NCI-H1417 (cell line): ENCODE results near the gene SAMD15.
"Not testable (repeated sequence)": the region's sequence is repeated elsewhere in the genome, so short reads cannot be mapped to it uniquely, and the experiment has no call there.

ENCODE experiments used
- DNase-seq, 3 experiments: peaks; one replicate each; lab custom pipeline; 2025; lab: John Stamatoyannopoulos, UW

The SAMD15 gene

GRCh38 chr14:77375973-77376770 is 1.0 kb upstream of the SAMD15 start:
- peak; percentile 38 to 70 (median 64) for DNase-seq

DNA sequence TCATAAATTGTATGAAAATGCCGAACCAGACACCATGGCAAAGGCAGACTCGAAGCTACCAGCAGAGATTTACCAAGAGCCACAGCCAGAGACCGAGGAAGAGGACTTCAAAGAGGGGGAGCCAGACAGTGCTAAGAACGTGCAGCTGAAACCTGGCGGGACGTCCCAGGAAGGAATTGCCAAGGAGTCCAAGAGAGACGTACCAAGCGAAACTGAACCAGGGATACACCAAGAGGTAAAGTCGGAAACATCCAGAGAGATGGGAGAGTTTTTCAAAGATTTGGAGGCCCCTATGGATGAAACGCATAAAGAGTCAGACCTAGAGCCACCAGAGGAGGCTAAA is 294 bp downstream of the SAMD15 start:
- no peak for DNase-seq

DNA sequence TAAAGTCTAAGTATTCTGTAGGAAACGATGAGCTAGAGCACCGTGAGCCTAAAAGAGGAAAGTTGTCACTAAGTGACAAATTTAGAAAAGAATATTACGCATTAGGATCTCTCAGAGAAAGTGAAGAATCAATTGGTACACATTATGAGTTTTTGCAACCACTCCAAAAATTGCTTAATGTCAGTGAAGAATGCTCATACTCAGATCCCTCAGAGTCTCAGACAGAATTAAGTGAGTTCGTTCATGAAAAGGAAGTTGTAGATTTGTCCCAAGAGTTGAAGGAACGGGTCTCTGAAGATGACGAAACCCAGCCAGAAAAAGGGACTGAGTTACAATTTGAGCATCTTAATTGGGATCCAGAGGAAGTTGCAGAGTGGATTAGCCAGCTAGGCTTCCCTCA is 1.5 kb downstream of the SAMD15 start:
- DNase-seq: no peak

DNA sequence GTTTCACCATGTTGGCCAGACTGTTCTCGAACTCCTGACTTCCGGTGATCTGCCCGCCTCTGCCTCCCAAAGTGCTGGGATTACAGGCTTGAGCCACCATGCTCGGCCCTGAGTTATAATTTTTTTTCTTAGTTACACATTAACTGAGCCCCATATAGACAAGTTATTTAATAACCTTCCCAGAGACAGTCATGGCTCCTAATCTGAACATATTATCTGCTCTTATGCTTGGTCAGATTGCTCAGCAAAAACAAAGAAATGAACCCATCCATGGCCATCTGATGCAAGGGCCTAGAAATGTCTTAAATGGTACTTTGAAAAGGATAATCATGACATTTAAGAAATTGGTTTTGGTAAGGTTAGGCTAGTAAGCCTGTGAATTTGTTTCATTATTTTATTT is 13.0 kb downstream of the SAMD15 start:
- DNase-seq: no peak

DNA sequence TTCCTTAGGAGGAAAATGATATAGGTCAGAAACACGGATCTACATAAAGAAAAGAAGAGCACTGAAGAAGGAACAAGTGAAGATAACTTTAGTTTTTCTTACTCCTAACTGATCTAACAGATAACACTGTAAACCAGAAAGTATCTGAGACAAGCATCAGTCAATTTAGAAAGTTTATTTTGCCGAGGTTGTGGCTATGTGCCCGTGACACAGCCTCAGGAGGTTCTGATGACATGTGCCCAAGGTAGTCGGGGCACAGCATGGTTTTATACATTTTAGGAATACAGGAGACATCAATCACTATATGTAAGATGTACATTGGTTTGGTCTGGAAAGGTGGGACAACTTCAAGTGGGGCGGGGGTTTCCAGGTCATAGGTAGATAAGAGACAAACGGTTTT is 23.0 kb downstream of the SAMD15 start:
- no peak for DNase-seq

- no peak for DNase-seq
Measured at GRCh38 chr14:77403768-77404167, 26.6 kb downstream of the SAMD15 start.

GRCh38 chr14:77406086-77406485 is 28.9 kb downstream of the SAMD15 start:
- no peak for DNase-seq

GRCh38 chr14:77406718-77407117 is 29.5 kb downstream of the SAMD15 start:
- DNase-seq: no peak

DNA sequence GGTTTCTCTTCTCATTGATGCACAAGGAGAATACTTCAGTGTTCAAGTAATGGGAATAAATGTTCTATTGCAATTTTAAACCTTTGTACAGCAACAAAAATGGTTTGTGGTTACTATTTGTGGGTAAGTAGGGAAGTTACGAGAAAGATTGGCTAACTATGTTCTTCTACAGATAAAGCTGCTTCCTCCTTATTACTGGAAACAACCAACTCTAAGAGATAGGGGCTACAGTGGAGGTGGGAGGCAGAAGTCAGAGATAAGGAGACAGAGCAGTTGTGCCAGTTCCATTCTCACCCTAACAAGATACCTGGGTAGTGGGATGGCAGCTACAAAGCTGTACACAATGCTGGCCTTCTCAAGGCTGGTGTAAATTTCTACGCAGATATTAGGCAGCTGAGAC is 30.0 kb downstream of the SAMD15 start:
- no peak for DNase-seq

- no peak for DNase-seq
Measured at GRCh38 chr14:77409131-77409533, 32.0 kb downstream of the SAMD15 start.

DNA sequence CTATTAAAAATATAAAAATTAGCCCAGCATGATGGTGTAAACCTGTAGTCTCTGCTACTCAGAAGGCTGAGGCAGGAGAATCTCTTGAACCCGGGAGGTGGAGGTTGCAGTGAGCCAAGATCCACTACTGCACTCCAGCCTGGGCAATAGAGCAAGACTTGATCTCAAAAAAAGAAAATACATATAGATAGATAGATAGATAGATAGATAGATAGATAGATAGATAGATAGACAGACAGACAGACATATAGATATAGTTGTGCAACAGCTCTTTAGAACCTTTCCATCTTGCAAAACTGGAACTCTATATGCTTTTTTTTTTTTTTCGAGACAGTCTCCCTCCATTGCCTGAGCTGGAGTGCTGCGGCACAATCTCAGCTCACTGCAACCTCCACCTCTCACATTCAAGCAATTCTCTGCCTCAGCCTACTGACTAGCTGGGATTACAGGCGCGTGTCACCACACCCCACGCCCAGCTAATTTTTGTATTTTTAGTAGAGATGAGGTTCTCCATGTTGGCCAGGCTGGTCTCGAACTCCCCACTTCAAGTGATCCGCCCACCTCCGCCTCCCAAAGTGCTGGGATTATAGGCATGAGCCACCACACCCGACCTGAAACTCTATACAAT is 38.3 kb downstream of the SAMD15 start:
- DNase-seq: not testable (repeated sequence)

DNA sequence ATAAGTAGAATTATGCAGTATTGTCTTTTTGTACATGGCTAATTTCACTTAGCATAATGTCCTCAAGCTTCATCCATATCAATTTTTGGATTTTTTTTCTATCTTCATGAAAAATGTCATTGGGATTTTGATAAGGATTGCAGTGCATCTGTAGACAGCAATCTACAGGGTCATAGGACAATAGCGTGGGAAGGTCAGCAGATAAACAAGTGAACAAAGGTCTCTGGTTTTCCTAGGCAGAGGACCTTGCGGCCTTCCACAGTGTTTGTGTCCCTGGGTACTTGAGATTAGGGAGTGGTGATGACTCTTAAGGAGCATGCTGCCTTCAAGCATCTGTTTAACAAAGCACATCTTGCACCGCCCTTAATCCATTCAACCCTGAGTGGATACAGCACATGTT is 38.9 kb downstream of the SAMD15 start:
- not testable (repeated sequence) for DNase-seq

DNA sequence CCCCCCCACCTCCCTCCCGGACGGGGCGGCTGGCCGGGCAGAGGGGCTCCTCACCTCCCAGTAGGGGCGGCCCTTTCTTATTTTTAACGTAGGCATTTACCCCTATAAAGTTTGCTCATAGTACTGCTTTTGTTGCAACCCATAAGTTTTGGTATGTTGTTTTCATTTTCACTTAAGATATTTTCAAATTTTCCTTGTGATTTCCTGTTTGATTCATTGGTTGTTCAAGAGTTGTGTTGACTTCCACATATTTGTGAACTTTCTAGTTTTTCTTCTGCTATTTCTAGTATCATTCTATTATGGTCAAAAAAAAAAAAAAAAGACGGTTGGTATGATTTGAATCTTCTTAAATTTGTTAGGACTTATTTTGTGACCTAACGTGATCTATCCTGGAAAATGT is 39.7 kb downstream of the SAMD15 start:
- DNase-seq: no peak

DNA sequence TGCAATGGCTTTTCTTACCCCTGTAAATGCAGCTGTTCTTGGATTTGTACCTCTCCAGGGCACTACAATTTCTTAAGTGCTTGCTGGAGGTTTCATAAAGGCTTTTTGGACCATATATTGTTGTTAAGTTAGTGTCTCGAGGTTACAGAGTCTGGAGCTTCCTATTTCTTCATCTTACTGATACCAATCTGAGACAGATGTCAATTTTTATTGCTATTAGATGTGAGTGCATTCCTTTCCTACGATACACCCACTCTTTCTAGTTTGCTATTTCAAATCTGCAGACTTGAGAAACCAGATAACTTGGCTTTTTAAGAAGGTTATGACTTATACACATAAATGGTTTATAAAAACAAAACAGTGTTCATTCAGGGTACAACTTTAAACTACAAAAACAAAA is 44.0 kb downstream of the SAMD15 start:
- no peak for DNase-seq

DNA sequence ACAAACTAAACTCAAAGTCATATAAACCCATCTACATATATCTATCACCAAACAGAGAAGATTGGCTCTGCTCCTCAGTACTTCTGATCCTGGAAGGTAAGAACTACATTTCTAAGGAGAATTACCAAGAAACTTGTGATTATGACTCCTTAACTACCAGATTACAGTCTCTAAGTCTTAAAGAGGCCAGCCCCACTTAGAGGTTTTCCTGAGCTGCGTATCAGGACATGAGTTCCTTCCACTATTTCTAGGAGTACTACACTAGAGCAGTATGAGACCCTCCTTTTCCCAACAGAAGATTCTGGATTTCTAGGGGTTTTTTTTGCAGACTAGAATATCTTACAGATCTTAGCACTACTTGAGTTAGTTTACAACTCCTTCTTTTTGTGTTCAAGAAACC is 46.2 kb downstream of the SAMD15 start, which contains the start of gene NOXRED1:
TSS of gene NOXRED1 (minus strand) at position 101 of the 400 bp plus-strand sequence. CDS start 634 bp downstream, outside the sequence.
- DNase-seq: no peak

DNA sequence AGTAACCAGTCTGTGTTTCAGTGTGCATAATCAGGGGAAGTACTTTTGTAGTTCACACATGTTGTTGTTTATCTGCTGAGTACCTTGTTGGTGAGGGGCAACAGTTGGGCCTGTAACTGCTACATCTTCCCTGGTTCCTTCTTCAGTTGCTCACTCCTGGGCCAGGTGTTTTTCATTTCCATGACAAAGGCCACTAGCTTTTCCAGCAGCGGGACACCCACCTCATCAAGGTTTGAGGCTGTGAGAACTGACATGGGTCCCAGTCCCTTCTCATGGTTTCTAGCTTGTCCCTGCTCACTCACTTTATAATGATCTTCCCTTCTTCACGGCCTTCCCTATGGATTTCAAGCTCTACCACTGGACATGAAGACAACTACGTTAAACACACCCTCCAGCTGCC is 47.7 kb downstream of the SAMD15 start:
- no peak for DNase-seq

- DNase-seq: no peak
Measured at GRCh38 chr14:77426396-77426795, 49.2 kb downstream of the SAMD15 start.

- DNase-seq: no peak
Measured at GRCh38 chr14:77436042-77436441, 58.9 kb downstream of the SAMD15 start.

- no peak for DNase-seq
Measured at GRCh38 chr14:77438596-77438995, 61.4 kb downstream of the SAMD15 start.

- no peak for DNase-seq
Measured at GRCh38 chr14:77439861-77440260, 62.7 kb downstream of the SAMD15 start.
